ENCODE measurements around the gene LRRFIP1. TPM values are rescaled to one million over a fixed set of nuclear protein-coding genes. Genes with fewer than 3 reads are reported as not detected.

Gene LRRFIP1
- polyA plus RNA-seq, 1 of the 3 experiments (the other 2 are of a cell fraction), result 47.3 TPM

DNA sequence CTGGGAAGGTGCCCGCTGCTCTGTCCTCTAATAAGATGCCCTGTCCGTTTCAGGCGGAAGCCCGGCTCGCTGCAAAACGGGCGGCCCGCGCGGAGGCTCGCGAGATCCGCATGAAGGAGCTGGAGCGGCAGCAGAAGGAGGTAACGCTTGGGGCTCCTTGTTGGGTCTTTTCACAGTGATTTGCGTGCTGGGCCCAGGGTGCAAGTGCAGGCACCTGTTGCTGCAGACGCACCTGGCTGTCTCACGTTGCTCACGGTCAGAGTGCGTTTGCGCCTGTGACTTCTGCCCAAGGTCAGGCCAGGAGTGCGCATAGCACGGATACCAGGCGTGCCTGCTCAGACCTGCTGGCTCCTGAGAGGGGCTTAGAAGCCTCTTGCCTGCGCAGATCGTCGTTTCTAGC lies 81.1 kb downstream of the LRRFIP1 start:
- H3K4me3 ChIP-seq (ENCODE audit: low read depth in 2 of 2, low read length in 1 of 2), result no peak overlapping the region
- H3K4me1 ChIP-seq (ENCODE audit: control insufficient read depth in 1 of 2, insufficient read depth in 2 of 2, low read depth in 1 of 2, low read length in 1 of 2), result peaks cover 17 to 20% of the 10 kb centered on the region in 2 experiments; a peak in 3 of 4 replicates
- H3K27ac ChIP-seq (ENCODE audit: low read depth in 2 of 2, low read length in 1 of 2), result no peak overlapping the region
- H3K27me3 ChIP-seq (ENCODE audit: insufficient read depth), result no peaks in the 10 kb centered on the region
- CTCF ChIA-PET, result interaction anchor here (0.9 to 1.4 kb wide), 3 partner anchors 9 to 66 kb away, joined by 3 to 4 read pairs (median 4); no protein-coding TSS in a partner anchor
- H3K9me3 ChIP-seq, result no peaks in the 10 kb centered on the region
- peaks cover 21 to 29% of the 10 kb centered on the region in 2 experiments for H3K36me3 ChIP-seq (replicated peaks in 1 of 2; ENCODE audit: control insufficient read depth in 1 of 2, insufficient read depth in 2 of 2, low read length in 1 of 2)
- 97% methylated on average over 26 of the region's 27 CpGs for WGBS (ENCODE audit: low lambda C conversion rate)
- H4K20me1 ChIP-seq (ENCODE audit: insufficient read depth), result peaks cover 84% of the 10 kb centered on the region
- H3K9ac ChIP-seq, result no peak overlapping the region
- H3K4me2 ChIP-seq, result no peak overlapping the region
- no peaks in the 10 kb centered on the region for H3K9me2 ChIP-seq
- DNase-seq, result no peak
- POLR2A ChIA-PET, result no interaction called here
- TF ChIP-seq NRF1 (IDR thresholded peaks at IDR 0.05; ENCODE audit: low read depth, low read length) (no peak), ZBTB33 (IDR thresholded peaks at IDR 0.05; ENCODE audit: borderline replicate concordance, low read depth) (no peak), MEF2A (IDR thresholded peaks at IDR 0.05; ENCODE audit: borderline replicate concordance, low read depth) (no peak)
- H3F3A ChIP-seq (replicated peaks; ENCODE audit: insufficient read depth), result peaks cover 8% of the 10 kb centered on the region
- H2AFZ ChIP-seq (ENCODE audit: low read depth), result no peak overlapping the region
- peaks cover 100% of the 10 kb centered on the region for H3K79me2 ChIP-seq (ENCODE audit: insufficient read depth)

- Histone ChIP-seq H3K9me2 (no peaks in the 10 kb centered on the region), H3K4me2 (no peak overlapping the region), H3F3A (replicated peaks; ENCODE audit: insufficient read depth) (peaks cover 8% of the 10 kb centered on the region), H3K9me3 (no peaks in the 10 kb centered on the region), H2AFZ (ENCODE audit: low read depth) (no peak overlapping the region), H3K27me3 (ENCODE audit: insufficient read depth) (no peaks in the 10 kb centered on the region), H3K79me2 (ENCODE audit: insufficient read depth) (peaks cover 100% of the 10 kb centered on the region), H3K4me1 (ENCODE audit: control insufficient read depth in 1 of 2, insufficient read depth in 2 of 2, low read depth in 1 of 2, low read length in 1 of 2) (peaks cover 14 to 16% of the 10 kb centered on the region in 2 experiments; a peak in 3 of 4 replicates), H4K20me1 (ENCODE audit: insufficient read depth) (peaks cover 89% of the 10 kb centered on the region), H3K36me3 (replicated peaks in 1 of 2; ENCODE audit: control insufficient read depth in 1 of 2, insufficient read depth in 2 of 2, low read length in 1 of 2) (peaks cover 21 to 29% of the 10 kb centered on the region in 2 experiments), H3K27ac (ENCODE audit: low read depth in 2 of 2, low read length in 1 of 2) (no peak overlapping the region), H3K4me3 (ENCODE audit: low read depth in 2 of 2, low read length in 1 of 2) (no peak overlapping the region), H3K9ac (no peak overlapping the region)
- DNase-seq, result no peak
- ChIA-PET CTCF (interaction anchor here (0.9 to 1.0 kb wide), 2 partner anchors 9 to 66 kb away, joined by 3 to 4 read pairs; no protein-coding TSS in a partner anchor), POLR2A (no interaction called here)
- TF ChIP-seq FOXJ3 (CRISPR knock-in tag; IDR thresholded peaks at IDR 0.05) (no peak), YY1 (IDR thresholded peaks at IDR 0.05; ENCODE audit: low read depth) (no peak), EP300 (IDR thresholded peaks at IDR 0.05; ENCODE audit: borderline replicate concordance in 1 of 2, low read depth in 1 of 2, low read length in 1 of 2) (no peak), TAF1 (IDR thresholded peaks at IDR 0.05; ENCODE audit: borderline replicate concordance, low read depth, low read length) (no peak), ZBTB33 (IDR thresholded peaks at IDR 0.05; ENCODE audit: borderline replicate concordance, low read depth) (no peak), EZH2phosphoT487 (IDR thresholded peaks at IDR 0.05; ENCODE audit: borderline replicate concordance, low read depth) (no peak), NRF1 (IDR thresholded peaks at IDR 0.05; ENCODE audit: low read depth, low read length) (no peak), SIN3A (IDR thresholded peaks at IDR 0.05; ENCODE audit: borderline replicate concordance, low read depth, low read length) (no peak), MEF2A (IDR thresholded peaks at IDR 0.05; ENCODE audit: borderline replicate concordance, low read depth) (no peak), GABPA (IDR thresholded peaks at IDR 0.05; ENCODE audit: low read depth) (no peak), NFIC (IDR thresholded peaks at IDR 0.05; ENCODE audit: borderline replicate concordance) (no peak), MXI1 (IDR thresholded peaks at IDR 0.05; ENCODE audit: low read depth, low read length) (no peak), GATA2 (CRISPR knock-in tag; IDR thresholded peaks at IDR 0.05) (no peak), TEAD4 (IDR thresholded peaks at IDR 0.05; ENCODE audit: borderline replicate concordance, insufficient read depth) (no peak), JUND (IDR thresholded peaks at IDR 0.05) (no peak), CTCF (IDR thresholded peaks at IDR 0.05) (no peak)
- 92% methylated on average over 6 of the region's 6 CpGs for WGBS (ENCODE audit: low lambda C conversion rate)
Measured at GRCh38 chr2:237708961-237709360, 81.6 kb downstream of the LRRFIP1 start.

Data from SK-N-SH (cell line).